VCaP (cell line): ENCODE data around the gene TH.
"Not testable (repeated sequence)": the region's sequence is repeated elsewhere in the genome, so short reads cannot be mapped to it uniquely, and the experiment has no call there.

Source experiments
- H3K27ac ChIP-seq: fragments of 450-650 bp; 2 replicates; pipeline ENCODE4 v1.5.1; 2017
- CTCF ChIP-seq: fragments of 450-650 bp; conservative IDR thresholded peaks from 2 replicates; pipeline ENCODE4 v1.5.1; 2017; ENCODE audit warnings: mild to moderate bottlenecking, moderate library complexity

Gene TH

GRCh38 chr11:2129699-2130366 is 41.8 kb downstream of the TH start:
- H3K27ac ChIP-seq: no peak overlapping the region
- no peak for TF ChIP-seq CTCF

- H3K27ac ChIP-seq: no peak overlapping the region
- TF ChIP-seq CTCF: no peak
Observed at GRCh38 chr11:2129308-2129698, 42.3 kb downstream of the TH start.

GRCh38 chr11:2128511-2129307 is 42.9 kb downstream of the TH start:
- H3K27ac ChIP-seq: no peak overlapping the region
- no peak for TF ChIP-seq CTCF

GRCh38 chr11:2128130-2128510 is 43.5 kb downstream of the TH start:
- no peak for TF ChIP-seq CTCF
- H3K27ac ChIP-seq: no peak overlapping the region

GRCh38 chr11:2127482-2128129 is 44.0 kb downstream of the TH start:
- TF ChIP-seq CTCF: no peak
- H3K27ac ChIP-seq: no peak overlapping the region

GRCh38 chr11:2126520-2127085 is 45.0 kb downstream of the TH start:
- no peak overlapping the region for H3K27ac ChIP-seq
- no peak for TF ChIP-seq CTCF

GRCh38 chr11:2124736-2125484 is 46.7 kb downstream of the TH start:
- not testable (repeated sequence) for H3K27ac ChIP-seq
